HG03521 (cell line): Measurements from ENCODE around the gene APOL1.
A peak's percentile ranks its signal among the peaks of the same experiment; 100 is the strongest.
"Not testable (repeated sequence)": the region's sequence is repeated elsewhere in the genome, so short reads cannot be mapped to it uniquely, and the experiment has no call there.

Source experiments
- ATAC-seq: cut with Tn5 transposase; IDR thresholded peaks from one replicate; pipeline ENCODE4 v1.9.1; 2021; ENCODE audit warnings: mild to moderate bottlenecking, moderate library complexity; ENCODE audit not compliant: unreplicated experiment

The APOL1 gene

GRCh38 chr22:36225333-36225922, 27.5 kb upstream of the APOL1 start:
- ATAC-seq = no peak

DNA sequence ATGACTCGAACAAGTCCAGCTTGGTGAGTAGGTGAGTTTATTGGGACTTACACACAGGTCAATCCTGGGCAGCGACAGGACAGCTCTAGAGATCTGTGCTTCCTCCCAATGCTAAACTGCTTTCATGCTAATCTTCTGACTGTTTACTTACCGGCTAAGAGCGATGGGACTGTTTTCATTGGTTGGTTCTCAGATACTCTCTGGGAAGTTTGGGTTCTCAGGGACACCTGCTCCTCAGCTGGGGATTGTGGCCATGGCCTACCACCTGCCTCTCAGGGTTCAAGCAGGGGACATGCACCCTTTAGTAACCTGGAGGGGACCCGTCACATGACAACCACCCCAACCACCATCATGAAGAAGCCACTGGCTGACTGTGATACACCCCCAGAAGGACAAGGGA, 26.7 kb upstream of the APOL1 start:
- no peak for ATAC-seq

GRCh38 chr22:36227396-36227795, 25.5 kb upstream of the APOL1 start:
- no peak for ATAC-seq

DNA sequence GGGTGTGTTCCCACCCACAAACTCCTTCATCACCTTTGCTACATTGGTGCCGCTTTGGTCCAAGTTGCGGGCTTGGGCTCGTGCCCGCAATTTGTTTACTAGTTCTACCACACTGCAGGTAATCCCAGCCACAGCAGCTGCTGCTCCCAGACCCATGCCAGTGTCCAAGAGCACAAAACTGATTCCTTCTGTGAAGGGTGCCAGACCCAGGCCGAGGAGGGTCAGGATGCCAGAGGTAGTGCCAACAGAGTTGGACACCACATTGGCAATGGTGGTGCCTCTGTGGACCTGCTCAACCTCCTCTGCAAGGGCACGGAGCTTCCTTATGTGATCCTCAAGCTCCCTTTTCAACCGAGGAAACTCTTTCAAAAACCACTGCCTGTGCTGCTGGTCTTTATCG, 25.1 kb upstream of the APOL1 start:
- ATAC-seq = no peak

GRCh38 chr22:36228369-36228768, 24.6 kb upstream of the APOL1 start:
- not testable (repeated sequence) for ATAC-seq

GRCh38 chr22:36228944-36229343, 24.0 kb upstream of the APOL1 start:
- no peak for ATAC-seq

- ATAC-seq = not testable (repeated sequence)
Measured at GRCh38 chr22:36229649-36230048, 23.3 kb upstream of the APOL1 start.

- not testable (repeated sequence) for ATAC-seq
Measured at GRCh38 chr22:36231051-36231450, 21.9 kb upstream of the APOL1 start.

GRCh38 chr22:36232715-36233401, 20.1 kb upstream of the APOL1 start:
- ATAC-seq = no peak

DNA sequence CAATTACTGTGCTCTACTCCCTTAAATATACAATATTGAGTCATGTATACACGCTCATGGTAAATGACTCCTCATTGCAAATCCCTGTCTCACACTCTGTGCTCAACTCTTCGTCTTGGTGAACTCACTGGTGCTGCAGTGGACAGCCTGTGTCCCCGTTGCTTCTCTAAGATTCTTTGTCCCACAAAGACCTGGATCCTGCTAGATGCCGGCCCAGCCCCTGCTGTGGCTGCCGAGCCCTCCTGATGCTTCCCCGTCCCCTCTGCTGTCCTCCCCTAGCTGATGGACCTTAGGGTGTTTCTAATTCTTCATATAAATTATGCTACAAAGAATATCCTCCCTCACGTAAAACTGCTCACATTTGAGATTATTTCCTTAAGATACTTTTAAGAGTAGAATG, 19.1 kb upstream of the APOL1 start:
- ATAC-seq = no peak

DNA sequence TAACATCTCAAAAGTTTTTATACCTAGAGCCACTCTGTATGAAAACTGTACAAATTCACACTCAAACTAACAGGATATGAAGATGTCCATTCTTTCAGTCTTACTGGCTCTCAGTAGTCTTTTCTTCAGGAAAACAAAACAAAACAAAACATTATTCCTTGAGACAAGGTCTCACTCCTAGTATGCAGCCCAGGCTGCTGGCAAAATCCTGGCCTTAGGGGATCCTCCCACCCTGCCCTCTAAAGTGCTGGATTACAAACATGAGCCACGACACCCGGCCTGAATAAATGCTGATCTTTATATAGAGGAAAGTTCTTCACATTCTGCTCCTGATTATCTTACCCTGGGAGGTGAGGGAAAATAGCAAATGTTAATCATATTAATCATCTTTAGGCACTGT, 18.7 kb upstream of the APOL1 start:
- ATAC-seq = no peak

DNA sequence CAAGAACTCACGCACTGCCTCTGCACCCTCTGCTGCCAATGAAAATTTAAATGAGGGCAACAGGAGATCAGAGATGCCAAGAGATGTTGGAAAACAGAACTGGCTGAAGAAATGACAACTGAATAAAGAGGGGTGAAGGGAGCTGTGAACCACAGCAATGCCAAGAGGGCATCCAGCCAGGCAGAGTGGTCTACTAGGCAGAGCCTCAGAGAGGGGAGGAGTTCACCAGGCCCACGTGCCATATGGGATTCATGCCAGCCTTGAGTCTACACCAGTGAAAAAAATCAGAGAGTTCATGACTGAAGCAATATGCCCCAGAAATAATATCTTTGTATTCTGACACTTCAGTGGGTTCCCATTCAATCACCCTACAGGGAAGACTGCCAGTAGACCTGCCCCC, 18.0 kb upstream of the APOL1 start:
- no peak for ATAC-seq

- no peak for ATAC-seq
Measured at GRCh38 chr22:36235585-36235984, 17.3 kb upstream of the APOL1 start.

DNA sequence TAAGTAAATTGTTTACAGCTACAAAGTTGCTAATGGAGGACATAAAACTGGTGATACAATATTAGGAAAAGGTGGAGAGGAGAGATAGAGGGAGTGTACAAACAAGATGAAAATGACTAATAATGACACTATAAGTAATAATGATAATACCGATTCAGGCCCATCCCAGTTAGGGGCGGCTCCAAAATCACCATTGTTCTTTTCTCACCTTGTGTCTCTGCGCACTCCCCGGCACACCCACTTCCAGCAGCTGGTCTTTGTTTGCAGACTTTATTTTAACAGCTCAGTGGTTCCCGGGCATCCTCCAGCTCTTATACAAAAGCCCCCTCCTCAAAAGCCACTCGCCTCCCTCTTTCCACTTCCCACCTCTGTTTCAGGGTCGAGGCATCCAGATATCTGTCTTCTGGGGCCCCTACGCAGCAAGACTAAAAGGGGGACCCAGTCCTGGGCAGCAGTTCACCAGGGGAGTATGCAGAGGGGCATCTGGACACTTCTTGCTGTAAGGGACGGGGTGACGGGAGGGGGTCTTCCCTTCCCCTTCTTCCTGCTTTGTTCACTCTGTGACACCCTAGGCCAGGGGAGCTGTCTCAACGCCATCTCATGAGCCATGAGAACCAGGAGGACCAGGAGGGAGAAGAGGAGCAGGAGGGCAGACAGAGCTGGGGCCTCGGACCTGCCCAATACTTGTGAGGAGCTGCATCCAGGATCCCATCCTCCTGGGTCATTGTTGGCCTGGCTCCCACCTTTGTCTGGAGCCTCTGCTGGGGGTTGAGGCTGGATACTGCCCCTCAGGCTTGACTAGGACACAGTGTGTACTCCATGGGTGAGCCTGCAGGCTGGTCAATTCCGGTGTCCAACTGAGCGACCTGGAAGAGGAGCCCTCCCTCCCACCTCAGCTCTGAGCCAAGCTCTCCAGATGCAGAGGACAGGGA, 16.3 kb upstream of the APOL1 start:
- no peak for ATAC-seq

- ATAC-seq = no peak
Measured at GRCh38 chr22:36237462-36238372, 15.2 kb upstream of the APOL1 start.

DNA sequence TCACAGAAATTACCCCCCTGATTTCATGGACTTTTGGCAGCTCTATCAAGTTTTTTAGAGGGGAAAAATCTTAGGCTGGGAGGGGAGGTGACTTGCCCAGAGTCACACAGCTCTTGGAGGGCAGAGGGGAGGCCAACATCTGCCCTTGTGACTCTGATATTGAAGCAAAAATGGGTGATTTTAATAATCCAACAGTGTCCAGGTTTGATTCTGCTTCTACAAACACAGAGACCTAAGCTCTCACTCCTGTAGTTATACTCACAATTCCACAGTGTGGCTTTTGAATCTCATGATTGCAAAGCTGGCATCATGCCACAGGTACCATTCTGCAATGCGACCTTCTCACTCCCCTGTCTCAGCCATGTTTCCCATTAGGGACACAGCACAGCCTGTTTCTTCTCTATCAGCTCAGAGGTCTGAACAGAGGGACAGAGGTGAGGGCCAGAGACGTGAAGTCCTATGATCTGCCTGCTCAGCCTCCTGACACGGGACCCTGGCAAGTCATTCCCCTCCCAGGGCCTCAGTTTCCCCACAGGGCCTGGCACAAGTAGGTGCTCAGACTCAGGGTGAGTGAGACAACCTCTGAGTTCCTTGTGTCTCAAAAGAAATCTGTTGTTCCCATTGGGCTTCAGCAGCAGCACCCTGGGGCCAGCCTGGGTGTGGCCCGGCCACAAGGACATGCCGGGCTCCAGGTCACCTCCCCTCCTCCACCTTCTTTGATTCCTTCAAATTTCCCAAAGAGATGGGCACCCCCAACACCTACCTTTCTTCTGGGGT, 14.4 kb upstream of the APOL1 start:
- no peak for ATAC-seq

- no peak for ATAC-seq
Measured at GRCh38 chr22:36239150-36239400, 13.9 kb upstream of the APOL1 start.

- ATAC-seq = peak; percentile 92
Measured at GRCh38 chr22:36239401-36240171, 13.3 kb upstream of the APOL1 start, which contains the start of gene APOL2. APOL2 (minus strand) TSS chr22:36239527; CDS start chr22:36233162, 6,365 bp downstream.

DNA sequence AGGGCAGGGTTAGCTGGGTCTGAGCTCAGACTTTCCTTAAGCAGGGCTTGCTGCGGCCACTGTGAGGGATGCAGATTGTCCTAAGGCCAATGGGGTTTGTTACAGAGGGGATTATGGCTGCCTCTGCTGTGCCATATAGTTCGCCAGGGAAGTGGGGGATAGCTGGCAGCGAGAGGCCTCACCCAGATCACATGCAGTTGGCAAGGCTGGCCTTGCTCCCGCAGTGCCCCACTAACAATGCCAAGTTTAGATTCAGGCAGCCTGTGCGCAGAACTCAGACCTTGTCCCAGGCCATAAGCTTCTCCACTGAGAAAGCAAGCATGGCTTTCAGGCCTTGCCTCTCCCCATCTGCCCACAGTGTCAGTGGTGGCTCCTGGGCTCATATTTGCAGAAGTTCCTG, 8.9 kb upstream of the APOL1 start:
- no peak for ATAC-seq
